GM12878 (cell line): ENCODE measurements around the gene HIVEP1. TPM values are rescaled to one million over a fixed set of nuclear protein-coding genes. Genes with fewer than 3 reads are reported as not detected.

Experiments used
- ATAC-seq: fragments of 200-7000 bp; cut with Tn5 transposase; 3 replicates; pipeline ENCODE4 v1.9.1; 2020; ENCODE audit warnings: mild to moderate bottlenecking, moderate library complexity
- BruUV-seq: library from RNA; stranded (reverse); fragments of 400-500 nt; replicated peaks from 2 replicates; lab custom pipeline; 2021; lab: Mats Ljungman, UMichigan
- CTCF ChIA-PET: fragments of 300-600 bp; sonication (Branson Sonifier 250); formaldehyde crosslinking; extraction: SDS; loops from one replicate; lab custom pipeline; 2021; ENCODE audit warnings: inconsistent platforms; lab: Yijun Ruan, JAX
- POLR2A ChIA-PET: fragments of 350-600 bp; formaldehyde crosslinking; extraction: SDS; loops from one replicate; lab custom pipeline; 2021; ENCODE audit warnings: inconsistent platforms; lab: Charles Lee
- RAD21 ChIA-PET: fragments of 300-600 bp; sonication (Branson Sonifier 250); formaldehyde crosslinking; loops from one replicate; lab custom pipeline; 2023; ENCODE audit warnings: antibody characterized with exemption; ENCODE audit not compliant: unreplicated experiment; lab: Charles Lee
- SMC1A ChIA-PET: fragments of 300-600 bp; sonication (Branson Sonifier 250); formaldehyde crosslinking; loops from one replicate; lab custom pipeline; 2023; ENCODE audit not compliant: unreplicated experiment, uncharacterized antibody; lab: Charles Lee
- DNase-seq: peaks from one replicate; pipeline ENCODE4 v3.0.0-alpha.2; 2011; ENCODE audit warnings: low read depth, low spot score
- FAIRE-seq: peaks from 3 replicates; lab custom pipeline; 2011; peaks lifted over from hg19 to GRCh38; lab: Jason Lieb, UNC
- H2AFZ ChIP-seq: 2 replicates; pipeline ENCODE4 v1.6.0; 2011; ENCODE audit warnings: low read depth, low read length, control low read depth; ENCODE audit not compliant: control insufficient read depth
- H3K27ac ChIP-seq: 2 replicates; pipeline ENCODE4 v1.5.1; 2011; ENCODE audit warnings: control low read depth; ENCODE audit not compliant: control insufficient read depth, insufficient read depth
- H3K27me3 ChIP-seq, 2 experiments: replicated peaks in 1 of 2; 2 replicates each; pipeline versions ENCODE4 v1.6.0 to v1.6.1; 2011; ENCODE audit warnings: low read length in 1 of 2; ENCODE audit not compliant: control insufficient read depth in 2 of 2, insufficient read depth in 2 of 2
- H3K36me3 ChIP-seq, 2 experiments: 2 replicates each; pipeline ENCODE4 v1.5.1; 2011; ENCODE audit warnings: low read length in 1 of 2; ENCODE audit not compliant: control insufficient read depth in 2 of 2, insufficient read depth in 2 of 2
- H3K4me1 ChIP-seq: 2 replicates; pipeline ENCODE4 v1.6.1; 2011; ENCODE audit warnings: mild to moderate bottlenecking, low read length, moderate library complexity, mixed read lengths; ENCODE audit not compliant: control insufficient read depth, insufficient read depth
- H3K4me2 ChIP-seq: 2 replicates; pipeline ENCODE4 v1.6.0; 2011; ENCODE audit warnings: control low read depth; ENCODE audit not compliant: control insufficient read depth, insufficient read depth
- H3K4me3 ChIP-seq: fragments of 200-600 bp; sonication (generic); 2 replicates; pipeline ENCODE4 v1.5.1; 2016
- H3K79me2 ChIP-seq: 2 replicates; pipeline ENCODE4 v1.6.0; 2011; ENCODE audit warnings: low read length; ENCODE audit not compliant: control insufficient read depth, insufficient read depth
- H3K9ac ChIP-seq: 2 replicates; pipeline ENCODE4 v1.8.0; 2011; ENCODE audit warnings: low read length, control low read depth, mixed read lengths; ENCODE audit not compliant: control insufficient read depth, insufficient read depth
- H3K9me3 ChIP-seq: replicated peaks from 3 replicates; pipeline ENCODE4 v1.5.1; 2011; ENCODE audit warnings: mild to moderate bottlenecking, low read length; ENCODE audit not compliant: control insufficient read depth, insufficient read depth
- H4K20me1 ChIP-seq: 2 replicates; pipeline ENCODE4 v1.6.0; 2011; ENCODE audit not compliant: control insufficient read depth, insufficient read depth
- BHLHE40 ChIP-seq, 2 experiments: fragments of 450-650 bp in 1 of 2; IDR thresholded peaks; 2 replicates each; pipeline ENCODE4 v1.6.1; 2011 to 2017; ENCODE audit warnings: low read depth in 2 of 2, borderline replicate concordance in 1 of 2, improper control_type of control experiment in 1 of 2, low read length in 1 of 2, mild to moderate bottlenecking in 1 of 2
- BMI1 ChIP-seq: fragments of 450-650 bp; IDR thresholded peaks from 2 replicates; pipeline ENCODE4 v1.6.1; 2016; ENCODE audit warnings: mild to moderate bottlenecking, moderate library complexity, borderline replicate concordance
- CREB1 ChIP-seq: IDR thresholded peaks from 2 replicates; pipeline ENCODE4 v1.6.1; 2012; ENCODE audit warnings: low read depth, mild to moderate bottlenecking, inconsistent platforms
- CREM ChIP-seq: IDR thresholded peaks from 2 replicates; pipeline ENCODE4 v1.6.1; 2014; ENCODE audit warnings: antibody characterized with exemption, low read depth
- JUNB ChIP-seq: IDR thresholded peaks from 2 replicates; pipeline ENCODE4 v1.6.1; 2016; ENCODE audit warnings: antibody characterized with exemption, mild to moderate bottlenecking
- MEF2A ChIP-seq: IDR thresholded peaks from 2 replicates; pipeline ENCODE4 v1.6.1; 2011; ENCODE audit warnings: low read depth, mild to moderate bottlenecking, low read length, moderate library complexity; ENCODE audit not compliant: insufficient read depth
- SIN3A ChIP-seq: IDR thresholded peaks from 2 replicates; pipeline ENCODE4 v1.6.1; 2012; ENCODE audit warnings: low read depth, low read length, improper control_type of control experiment
- SKIL ChIP-seq: fragments of 450-650 bp; IDR thresholded peaks from 2 replicates; pipeline ENCODE4 v1.6.1; 2017; ENCODE audit warnings: mild to moderate bottlenecking, low read depth, inconsistent platforms; ENCODE audit not compliant: poor library complexity, severe bottlenecking
- SREBF1 ChIP-seq: IDR thresholded peaks from 2 replicates; pipeline ENCODE4 v1.6.1; 2012; ENCODE audit warnings: mild to moderate bottlenecking, low read length
- STAT1 ChIP-seq: fragments of 450-650 bp; conservative IDR thresholded peaks from 2 replicates; pipeline ENCODE4 v1.6.1; 2014; ENCODE audit warnings: antibody characterized with exemption, mild to moderate bottlenecking
- TCF12 ChIP-seq: IDR thresholded peaks from 2 replicates; pipeline ENCODE4 v1.6.1; 2011; ENCODE audit warnings: low read depth, mild to moderate bottlenecking, low read length
- ZNF384 ChIP-seq: IDR thresholded peaks from 2 replicates; pipeline ENCODE4 v1.6.1; 2012; ENCODE audit warnings: low read depth, mild to moderate bottlenecking, low read length, improper control_type of control experiment, borderline replicate concordance
- WGBS: methylation state at CpG from one replicate; pipeline ENCODE4 v1.1.6; 2016; ENCODE audit warnings: low lambda C conversion rate; ENCODE audit not compliant: insufficient replicate concordance, insufficient coverage; ENCODE audit errors: missing lambda C conversion rate; 5-methylcytosine and 5-hydroxymethylcytosine counted together
- in situ Hi-C: fragments of 300-500 bp; cut with MboI; formaldehyde crosslinking; loops from 9 replicates; pipeline ENCODE4 v1.14.3; 2018; ENCODE audit warnings: mixed read lengths
- intact Hi-C: fragments of 100-400 bp; cut with micrococcal nuclease; formaldehyde crosslinking; loops from one replicate; pipeline ENCODE4 v1.14.2; 2022; ENCODE audit not compliant: unreplicated experiment
- polyA plus RNA-seq, 11 experiments: library from polyadenylated mRNA; depleted of rRNA in 4 of 11; unstranded in 6 of 11; stranded (reverse) in 5 of 11; fragments of >200 nt; fragmentation: Nextera tagmentation in 4 of 11; fragmentation: Illumina TruSeq in 1 of 11; extraction: Ambion mirVana in 4 of 11; extraction: Trizol in 1 of 11; gene quantifications; 1 replicate in 1 of 11; 2 replicates in 10 of 11; pipeline versions ENCODE4 v1.2.1 to v1.2.3, GENCODE V29; 2011 to 2016; ENCODE audit warnings: inconsistent platforms in 2 of 11, missing spikeins in 2 of 11, low read depth in 1 of 11
- total RNA-seq, 4 experiments: library from RNA; depleted of rRNA in 3 of 4; stranded (reverse); fragments of >200 nt in 3 of 4; fragmentation: Illumina TruSeq in 1 of 4; extraction: Trizol in 1 of 4; gene quantifications; 2 replicates each; pipeline versions ENCODE4 v1.2.1 to v1.2.3, GENCODE V29; 2013 to 2021

The HIVEP1 gene
- total and polyA plus RNA-seq, 10 of the 15 experiments (the other 5 are each of a cell fraction or from before 2014, with no cell fraction given) = 4.3 to 37.5 (median 21.6) TPM

GRCh38 chr6:12163744-12164507, 151.8 kb downstream of the HIVEP1 start:
- CTCF ChIA-PET = no interaction called here
- RAD21 ChIA-PET = no interaction called here

More at GRCh38 chr6:12163744-12164507, 151.8 kb downstream of the HIVEP1 start:
- DNase-seq (no peak), ATAC-seq (no peak), FAIRE-seq (no peak)
- no peak overlapping the region for H3K9ac ChIP-seq
- BruUV-seq = no TSS peak
- intact Hi-C loops = no loop called here
- ChIA-PET POLR2A (no interaction called here), SMC1A (no interaction called here)
- H3K79me2 ChIP-seq = no peaks in the 10 kb centered on the region
- no peak overlapping the region for H2AFZ ChIP-seq
- H3K4me1 ChIP-seq = no peaks in the 10 kb centered on the region
- H3K4me2 ChIP-seq = no peak overlapping the region
- no peaks in the 10 kb centered on the region for H3K27me3 ChIP-seq
- no peak overlapping the region for H3K4me3 ChIP-seq
- TF ChIP-seq BHLHE40 (IDR thresholded peaks at IDR 0.05; ENCODE audit: borderline replicate concordance in 1 of 2, low read depth in 2 of 2, low read length in 1 of 2) = no peak
- no peak for TF ChIP-seq SKIL
- no peak for TF ChIP-seq SIN3A
- TF ChIP-seq CREB1 = no peak
- TF ChIP-seq ZNF384 = no peak
- no peak for TF ChIP-seq TCF12
- no peak for TF ChIP-seq MEF2A
- TF ChIP-seq JUNB = no peak
- TF ChIP-seq BMI1 = no peak
- no peak for TF ChIP-seq STAT1
- TF ChIP-seq CREM = no peak
- no peak for TF ChIP-seq SREBF1
- in situ Hi-C loops = no loop called here
- H3K36me3 ChIP-seq = peaks cover 12 to 19% of the 10 kb centered on the region in 2 experiments; a peak in 3 of 4 replicates
- no peaks in the 10 kb centered on the region for H4K20me1 ChIP-seq
- 99% methylated on average over 19 of the region's 19 CpGs for WGBS
- H3K9me3 ChIP-seq = no peaks in the 10 kb centered on the region
- no peak overlapping the region for H3K27ac ChIP-seq
